ENCODE data around the gene SKAP1. TPM values are rescaled to one million over a fixed set of nuclear protein-coding genes. Genes with fewer than 3 reads are reported as not detected.

The SKAP1 gene
- polyA plus RNA-seq, 1 of the 3 experiments (the other 2 are of a cell fraction): not detected

DNA sequence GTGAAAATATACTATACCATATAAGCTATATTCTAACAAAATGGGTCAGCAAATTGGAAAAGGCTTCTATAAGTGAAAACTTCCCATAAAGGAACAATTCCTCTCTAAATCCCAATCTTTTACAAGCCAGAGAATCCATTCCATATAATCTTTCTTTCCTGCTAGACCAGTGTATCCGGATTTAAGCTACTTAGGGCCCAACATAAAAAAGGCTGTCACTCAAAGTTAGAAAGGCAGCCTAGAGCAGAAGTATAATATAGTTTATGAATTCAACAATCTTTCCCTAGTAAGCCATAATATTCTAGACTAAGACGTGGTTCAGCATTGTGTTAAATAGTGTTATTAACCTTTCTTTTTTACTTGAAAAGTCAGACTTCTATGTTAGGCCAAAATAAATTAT, 93.0 kb downstream of the SKAP1 start (continued):
- TF ChIP-seq REST (IDR thresholded peaks at IDR 0.05; ENCODE audit: low read depth, low read length) (no peak), CHD2 (IDR thresholded peaks at IDR 0.05; ENCODE audit: low read length, partially characterized antibody) (no peak), FOXM1 (IDR thresholded peaks at IDR 0.05; ENCODE audit: low read depth) (no peak), NFIC (IDR thresholded peaks at IDR 0.05; ENCODE audit: borderline replicate concordance) (no peak), FOSL2 (IDR thresholded peaks at IDR 0.05; ENCODE audit: borderline replicate concordance, low read depth) (no peak), SIN3A (IDR thresholded peaks at IDR 0.05; ENCODE audit: borderline replicate concordance, low read depth, low read length) (no peak), IRF3 (IDR thresholded peaks at IDR 0.05; ENCODE audit: low read depth, low read length) (no peak), EP300 (IDR thresholded peaks at IDR 0.05; ENCODE audit: borderline replicate concordance in 1 of 2, low read depth in 1 of 2, low read length in 1 of 2) (no peak), FOXJ3 (CRISPR knock-in tag; IDR thresholded peaks at IDR 0.05) (no peak), EZH2phosphoT487 (IDR thresholded peaks at IDR 0.05; ENCODE audit: borderline replicate concordance, low read depth) (no peak)
- TF ChIP-seq, protein P1, sequence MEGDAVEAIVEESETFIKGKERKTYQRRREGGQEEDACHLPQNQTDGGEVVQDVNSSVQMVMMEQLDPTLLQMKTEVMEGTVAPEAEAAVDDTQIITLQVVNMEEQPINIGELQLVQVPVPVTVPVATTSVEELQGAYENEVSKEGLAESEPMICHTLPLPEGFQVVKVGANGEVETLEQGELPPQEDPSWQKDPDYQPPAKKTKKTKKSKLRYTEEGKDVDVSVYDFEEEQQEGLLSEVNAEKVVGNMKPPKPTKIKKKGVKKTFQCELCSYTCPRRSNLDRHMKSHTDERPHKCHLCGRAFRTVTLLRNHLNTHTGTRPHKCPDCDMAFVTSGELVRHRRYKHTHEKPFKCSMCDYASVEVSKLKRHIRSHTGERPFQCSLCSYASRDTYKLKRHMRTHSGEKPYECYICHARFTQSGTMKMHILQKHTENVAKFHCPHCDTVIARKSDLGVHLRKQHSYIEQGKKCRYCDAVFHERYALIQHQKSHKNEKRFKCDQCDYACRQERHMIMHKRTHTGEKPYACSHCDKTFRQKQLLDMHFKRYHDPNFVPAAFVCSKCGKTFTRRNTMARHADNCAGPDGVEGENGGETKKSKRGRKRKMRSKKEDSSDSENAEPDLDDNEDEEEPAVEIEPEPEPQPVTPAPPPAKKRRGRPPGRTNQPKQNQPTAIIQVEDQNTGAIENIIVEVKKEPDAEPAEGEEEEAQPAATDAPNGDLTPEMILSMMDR (IDR thresholded peaks at IDR 0.05): no peak

- Histone ChIP-seq H3K4me1 (ENCODE audit: control insufficient read depth in 1 of 2, insufficient read depth in 2 of 2, low read depth in 1 of 2, low read length in 1 of 2) (no peaks in the 10 kb centered on the region), H4K20me1 (ENCODE audit: insufficient read depth) (no peaks in the 10 kb centered on the region), H3K36me3 (replicated peaks in 1 of 2; ENCODE audit: control insufficient read depth in 1 of 2, insufficient read depth in 2 of 2, low read length in 1 of 2) (no peaks in the 10 kb centered on the region), H3K9me2 (no peaks in the 10 kb centered on the region), H3F3A (replicated peaks; ENCODE audit: insufficient read depth) (no peaks in the 10 kb centered on the region), H3K27me3 (ENCODE audit: insufficient read depth) (peaks cover 52% of the 10 kb centered on the region), H3K79me2 (ENCODE audit: insufficient read depth) (no peaks in the 10 kb centered on the region), H3K27ac (ENCODE audit: low read depth in 2 of 2, low read length in 1 of 2) (no peak overlapping the region), H3K9ac (no peak overlapping the region), H2AFZ (ENCODE audit: low read depth) (no peak overlapping the region), H3K9me3 (no peaks in the 10 kb centered on the region), H3K4me2 (no peak overlapping the region), H3K4me3 (ENCODE audit: low read depth in 2 of 2, low read length in 1 of 2) (no peak overlapping the region)
- 0% methylated on average over 5 of the region's 5 CpGs for WGBS (ENCODE audit: low lambda C conversion rate)
- no peak for TF ChIP-seq GATA2 (CRISPR knock-in tag; IDR thresholded peaks at IDR 0.05)
- TF ChIP-seq, protein P1 (IDR thresholded peaks at IDR 0.05): peak; percentile 95
- TF ChIP-seq SMC3 (IDR thresholded peaks at IDR 0.05; ENCODE audit: low read depth, low read length): peak; percentile 66
- peak; percentile 73 for TF ChIP-seq RAD21 (IDR thresholded peaks at IDR 0.05; ENCODE audit: low read length)
- ChIA-PET POLR2A (no interaction called here), CTCF (interaction anchor here (0.5 to 5.9 kb wide), 50 partner anchors 9 to 654 kb away, joined by 3 to 66 read pairs (median 4); partner anchors contain the start of gene HOXB9)
- peak; percentile 34 for DNase-seq
Observed at GRCh38 chr17:48335858-48336500, 94.0 kb downstream of the SKAP1 start.

Measured in SK-N-SH (cell line).